GM23338 (cell line): ENCODE data around the gene COL2A1.

Source experiments
- EZH2 ChIP-seq: fragments of 200-600 bp; sonication (generic); IDR thresholded peaks from one replicate; pipeline ENCODE4 v1.8.0; 2017; ENCODE audit warnings: antibody characterized with exemption, mild to moderate bottlenecking, low read depth; ENCODE audit not compliant: unreplicated experiment
- EZH2phosphoT487 ChIP-seq: fragments of 200-600 bp; sonication (generic); IDR thresholded peaks from one replicate; pipeline ENCODE4 v1.8.1; 2018; ENCODE audit warnings: antibody characterized with exemption; ENCODE audit not compliant: unreplicated experiment
- POLR2AphosphoS5 ChIP-seq: IDR thresholded peaks from 2 replicates; pipeline ENCODE4 v1.6.1; 2016; ENCODE audit warnings: antibody characterized with exemption, low read depth
- TF ChIP-seq, protein P1 (sequence below), 2 experiments: fragments of 200-600 bp in 1 of 2; sonication (generic) in 1 of 2; conservative IDR thresholded peaks; 2 replicates each; pipeline versions ENCODE4 v1.5.1 to v1.6.1; 2016 to 2017; ENCODE audit warnings: antibody characterized with exemption in 2 of 2, low read depth in 2 of 2, mild to moderate bottlenecking in 2 of 2, moderate library complexity in 1 of 2
- TF ChIP-seq, protein P2 (sequence below): IDR thresholded peaks from one replicate; pipeline ENCODE4 v1.6.1; 2018; ENCODE audit warnings: antibody characterized with exemption; ENCODE audit not compliant: unreplicated experiment
- TF ChIP-seq, protein P3 (sequence below): IDR thresholded peaks from 2 replicates; pipeline ENCODE4 v1.6.1; 2016; ENCODE audit warnings: antibody characterized with exemption

- TF ChIP-seq, protein P1, sequence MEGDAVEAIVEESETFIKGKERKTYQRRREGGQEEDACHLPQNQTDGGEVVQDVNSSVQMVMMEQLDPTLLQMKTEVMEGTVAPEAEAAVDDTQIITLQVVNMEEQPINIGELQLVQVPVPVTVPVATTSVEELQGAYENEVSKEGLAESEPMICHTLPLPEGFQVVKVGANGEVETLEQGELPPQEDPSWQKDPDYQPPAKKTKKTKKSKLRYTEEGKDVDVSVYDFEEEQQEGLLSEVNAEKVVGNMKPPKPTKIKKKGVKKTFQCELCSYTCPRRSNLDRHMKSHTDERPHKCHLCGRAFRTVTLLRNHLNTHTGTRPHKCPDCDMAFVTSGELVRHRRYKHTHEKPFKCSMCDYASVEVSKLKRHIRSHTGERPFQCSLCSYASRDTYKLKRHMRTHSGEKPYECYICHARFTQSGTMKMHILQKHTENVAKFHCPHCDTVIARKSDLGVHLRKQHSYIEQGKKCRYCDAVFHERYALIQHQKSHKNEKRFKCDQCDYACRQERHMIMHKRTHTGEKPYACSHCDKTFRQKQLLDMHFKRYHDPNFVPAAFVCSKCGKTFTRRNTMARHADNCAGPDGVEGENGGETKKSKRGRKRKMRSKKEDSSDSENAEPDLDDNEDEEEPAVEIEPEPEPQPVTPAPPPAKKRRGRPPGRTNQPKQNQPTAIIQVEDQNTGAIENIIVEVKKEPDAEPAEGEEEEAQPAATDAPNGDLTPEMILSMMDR (conservative IDR thresholded peaks at IDR 0.05; ENCODE audit: low read depth in 2 of 2), result no peak
- TF ChIP-seq, protein P2, sequence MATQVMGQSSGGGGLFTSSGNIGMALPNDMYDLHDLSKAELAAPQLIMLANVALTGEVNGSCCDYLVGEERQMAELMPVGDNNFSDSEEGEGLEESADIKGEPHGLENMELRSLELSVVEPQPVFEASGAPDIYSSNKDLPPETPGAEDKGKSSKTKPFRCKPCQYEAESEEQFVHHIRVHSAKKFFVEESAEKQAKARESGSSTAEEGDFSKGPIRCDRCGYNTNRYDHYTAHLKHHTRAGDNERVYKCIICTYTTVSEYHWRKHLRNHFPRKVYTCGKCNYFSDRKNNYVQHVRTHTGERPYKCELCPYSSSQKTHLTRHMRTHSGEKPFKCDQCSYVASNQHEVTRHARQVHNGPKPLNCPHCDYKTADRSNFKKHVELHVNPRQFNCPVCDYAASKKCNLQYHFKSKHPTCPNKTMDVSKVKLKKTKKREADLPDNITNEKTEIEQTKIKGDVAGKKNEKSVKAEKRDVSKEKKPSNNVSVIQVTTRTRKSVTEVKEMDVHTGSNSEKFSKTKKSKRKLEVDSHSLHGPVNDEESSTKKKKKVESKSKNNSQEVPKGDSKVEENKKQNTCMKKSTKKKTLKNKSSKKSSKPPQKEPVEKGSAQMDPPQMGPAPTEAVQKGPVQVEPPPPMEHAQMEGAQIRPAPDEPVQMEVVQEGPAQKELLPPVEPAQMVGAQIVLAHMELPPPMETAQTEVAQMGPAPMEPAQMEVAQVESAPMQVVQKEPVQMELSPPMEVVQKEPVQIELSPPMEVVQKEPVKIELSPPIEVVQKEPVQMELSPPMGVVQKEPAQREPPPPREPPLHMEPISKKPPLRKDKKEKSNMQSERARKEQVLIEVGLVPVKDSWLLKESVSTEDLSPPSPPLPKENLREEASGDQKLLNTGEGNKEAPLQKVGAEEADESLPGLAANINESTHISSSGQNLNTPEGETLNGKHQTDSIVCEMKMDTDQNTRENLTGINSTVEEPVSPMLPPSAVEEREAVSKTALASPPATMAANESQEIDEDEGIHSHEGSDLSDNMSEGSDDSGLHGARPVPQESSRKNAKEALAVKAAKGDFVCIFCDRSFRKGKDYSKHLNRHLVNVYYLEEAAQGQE, result no peak
- TF ChIP-seq EZH2 (no peak), POLR2AphosphoS5 (no peak), EZH2phosphoT487 (no peak)
- TF ChIP-seq, protein P3, sequence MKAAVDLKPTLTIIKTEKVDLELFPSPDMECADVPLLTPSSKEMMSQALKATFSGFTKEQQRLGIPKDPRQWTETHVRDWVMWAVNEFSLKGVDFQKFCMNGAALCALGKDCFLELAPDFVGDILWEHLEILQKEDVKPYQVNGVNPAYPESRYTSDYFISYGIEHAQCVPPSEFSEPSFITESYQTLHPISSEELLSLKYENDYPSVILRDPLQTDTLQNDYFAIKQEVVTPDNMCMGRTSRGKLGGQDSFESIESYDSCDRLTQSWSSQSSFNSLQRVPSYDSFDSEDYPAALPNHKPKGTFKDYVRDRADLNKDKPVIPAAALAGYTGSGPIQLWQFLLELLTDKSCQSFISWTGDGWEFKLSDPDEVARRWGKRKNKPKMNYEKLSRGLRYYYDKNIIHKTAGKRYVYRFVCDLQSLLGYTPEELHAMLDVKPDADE, result no peak
Measured at GRCh38 chr12:48024735-48025134, 20.5 kb upstream of the COL2A1 start.
